ENCODE measurements around the gene HLA-F.

Gene HLA-F

DNA sequence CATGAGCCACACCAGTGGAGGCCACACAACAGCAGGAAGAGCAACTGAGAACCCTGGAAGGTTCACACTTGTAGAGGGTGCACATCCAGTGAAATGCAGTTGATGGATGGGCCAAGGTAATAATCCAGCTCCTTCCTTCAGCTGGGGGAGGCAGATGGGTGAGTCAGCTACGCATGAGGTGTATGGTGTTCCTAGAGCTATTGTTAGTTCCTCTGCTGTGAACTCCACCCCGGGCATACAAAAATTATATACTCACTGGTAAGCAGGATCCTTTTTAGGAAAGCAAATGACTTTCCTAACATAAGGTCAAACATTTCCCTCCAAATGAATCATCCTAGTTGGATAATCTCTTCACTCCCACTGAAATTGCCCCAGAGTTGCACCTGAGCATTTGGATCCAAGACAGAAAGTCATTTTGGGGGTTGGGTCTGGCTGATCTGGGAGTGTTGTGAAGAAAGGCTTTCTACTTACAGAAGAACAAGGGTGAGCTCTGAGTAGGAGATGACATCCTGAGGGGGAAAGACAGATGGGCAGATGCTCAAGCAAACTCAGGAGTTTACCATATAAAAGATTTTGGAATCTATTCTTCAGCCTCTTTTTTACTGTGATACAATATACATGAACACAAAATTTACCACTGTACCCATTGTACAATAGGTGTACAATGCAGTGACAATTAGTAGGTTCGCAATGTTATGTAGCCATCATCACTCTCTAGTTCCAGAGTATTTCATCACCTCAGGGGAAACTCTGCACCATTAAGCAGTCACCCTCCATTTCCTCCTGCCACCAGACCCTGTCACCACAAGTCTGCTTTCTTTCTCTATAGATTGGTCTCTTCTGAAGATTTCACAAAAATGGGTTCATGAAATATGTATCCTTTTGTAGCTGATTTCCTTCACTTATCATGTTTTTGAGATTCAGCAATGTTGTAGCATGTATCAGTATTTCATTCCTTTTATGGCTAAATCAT is 11.1 kb downstream of the HLA-F start:
- TF ChIP-seq SIN3A (IDR thresholded peaks at IDR 0.05; ENCODE audit: borderline replicate concordance, insufficient read depth, low read length) (no peak), REST (IDR thresholded peaks at IDR 0.05; ENCODE audit: insufficient read depth in 1 of 2, low read depth in 2 of 2, low read length in 2 of 2) (no peak), FOXP2 (optimal IDR thresholded peaks at IDR 0.05; ENCODE audit: borderline replicate concordance, extremely low read depth, extremely low read length, insufficient read depth) (no peak), TAF1 (IDR thresholded peaks at IDR 0.05; ENCODE audit: borderline replicate concordance, insufficient read depth, low read length) (no peak), POLR2AphosphoS5 (IDR thresholded peaks at IDR 0.05; ENCODE audit: low read depth, low read length) (no peak)

GRCh38 chr6:29736563-29736962 is 13.3 kb downstream of the HLA-F start:
- no peak for TF ChIP-seq FOXP2 (optimal IDR thresholded peaks at IDR 0.05; ENCODE audit: borderline replicate concordance, extremely low read depth, extremely low read length, insufficient read depth)
- no peak for TF ChIP-seq REST (IDR thresholded peaks at IDR 0.05; ENCODE audit: insufficient read depth in 1 of 2, low read depth in 2 of 2, low read length in 2 of 2)
- TF ChIP-seq POLR2AphosphoS5 (IDR thresholded peaks at IDR 0.05; ENCODE audit: low read depth, low read length), result no peak
- TF ChIP-seq TAF1 (IDR thresholded peaks at IDR 0.05; ENCODE audit: borderline replicate concordance, insufficient read depth, low read length), result no peak
- no peak for TF ChIP-seq SIN3A (IDR thresholded peaks at IDR 0.05; ENCODE audit: borderline replicate concordance, insufficient read depth, low read length)

DNA sequence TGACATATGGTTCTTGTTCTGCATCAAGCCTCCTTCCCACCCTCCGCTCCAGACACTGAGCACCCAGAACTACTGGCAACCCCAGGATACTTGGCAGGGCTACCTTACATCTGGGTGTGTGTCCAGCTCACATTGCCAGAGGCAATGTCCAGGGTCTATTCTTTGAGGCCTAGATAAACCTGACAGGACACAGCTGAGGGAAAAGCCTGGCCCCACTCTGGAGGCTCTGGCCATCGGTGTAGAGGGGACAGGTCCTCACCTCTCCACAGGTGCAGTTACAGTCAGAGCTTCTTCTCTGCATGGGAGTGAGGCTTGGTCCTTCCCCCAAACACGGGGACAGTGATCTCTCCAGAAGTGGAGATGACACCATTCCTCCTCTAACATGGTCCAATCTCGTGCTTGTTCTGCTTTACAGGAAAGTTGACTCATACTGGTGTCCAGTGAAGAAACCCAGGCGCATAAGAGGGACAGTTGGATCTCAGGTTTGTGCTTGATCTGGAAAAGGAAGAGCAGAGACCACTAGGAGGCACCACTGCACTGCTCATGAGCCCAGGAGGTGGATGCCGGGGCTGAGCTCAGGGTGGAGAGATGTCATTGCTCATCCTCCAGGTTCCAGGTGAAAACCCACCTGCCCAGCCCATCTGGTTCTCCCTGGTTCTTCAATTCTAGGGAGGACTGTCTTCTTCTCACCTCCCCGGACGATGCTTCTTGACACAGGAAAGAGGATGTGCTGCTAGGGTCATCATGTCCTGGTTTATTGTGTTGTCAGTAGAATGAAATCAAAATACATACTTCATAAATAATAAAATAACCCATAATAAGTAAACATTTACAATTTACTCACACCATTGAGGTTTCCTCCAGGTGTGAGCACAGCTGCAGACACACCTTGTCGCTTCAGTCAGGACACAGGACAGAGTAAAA is 14.7 kb downstream of the HLA-F start:
- TF ChIP-seq FOXP2 (optimal IDR thresholded peaks at IDR 0.05; ENCODE audit: borderline replicate concordance, extremely low read depth, extremely low read length, insufficient read depth), result no peak
- TF ChIP-seq POLR2AphosphoS5 (IDR thresholded peaks at IDR 0.05; ENCODE audit: low read depth, low read length), result no peak
- no peak for TF ChIP-seq REST (IDR thresholded peaks at IDR 0.05; ENCODE audit: insufficient read depth in 1 of 2, low read depth in 2 of 2, low read length in 2 of 2)
- TF ChIP-seq SIN3A (IDR thresholded peaks at IDR 0.05; ENCODE audit: borderline replicate concordance, insufficient read depth, low read length), result no peak
- no peak for TF ChIP-seq TAF1 (IDR thresholded peaks at IDR 0.05; ENCODE audit: borderline replicate concordance, insufficient read depth, low read length)

DNA sequence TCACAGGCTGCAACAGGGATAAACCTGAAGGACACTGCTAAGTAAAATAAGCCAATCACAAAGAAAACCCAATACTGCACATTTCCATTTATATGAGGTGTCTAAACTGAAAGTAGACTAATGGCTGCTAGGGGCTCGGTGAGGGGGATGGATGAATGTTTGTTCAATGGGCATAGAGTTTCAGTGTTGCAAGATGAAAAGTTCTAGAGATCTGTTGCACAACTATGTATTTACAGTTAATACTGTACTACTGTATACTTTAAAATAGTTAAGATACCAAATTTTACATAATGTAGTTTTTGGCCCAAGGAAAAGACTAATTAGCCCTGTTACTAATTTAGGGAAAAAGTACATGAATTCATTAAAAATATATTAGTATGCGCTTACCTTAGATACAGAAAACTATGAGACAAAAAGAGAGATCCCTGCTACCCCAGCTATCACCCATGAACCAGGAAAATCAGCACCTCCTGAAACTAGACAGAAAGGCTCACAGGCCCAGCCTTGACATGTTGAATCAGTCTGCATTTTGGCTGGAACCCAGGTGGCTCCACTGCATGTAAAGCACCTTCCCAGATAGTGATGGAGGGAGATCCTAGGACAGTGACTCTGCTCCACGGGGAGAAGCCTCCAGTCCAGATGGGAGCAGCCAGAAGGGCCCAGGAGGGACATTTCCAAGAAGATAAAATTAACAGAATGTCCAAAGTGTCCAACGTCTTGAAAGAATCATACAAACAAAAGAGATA is 16.1 kb downstream of the HLA-F start:
- TF ChIP-seq FOXP2 (optimal IDR thresholded peaks at IDR 0.05; ENCODE audit: borderline replicate concordance, extremely low read depth, extremely low read length, insufficient read depth) (no peak), POLR2AphosphoS5 (IDR thresholded peaks at IDR 0.05; ENCODE audit: low read depth, low read length) (no peak), SIN3A (IDR thresholded peaks at IDR 0.05; ENCODE audit: borderline replicate concordance, insufficient read depth, low read length) (no peak), TAF1 (IDR thresholded peaks at IDR 0.05; ENCODE audit: borderline replicate concordance, insufficient read depth, low read length) (no peak), REST (IDR thresholded peaks at IDR 0.05; ENCODE audit: insufficient read depth in 1 of 2, low read depth in 2 of 2, low read length in 2 of 2) (no peak)
